GM12874 (cell line): ENCODE results near the gene GJE1.

Experiments used
- TF ChIP-seq, protein P1 (sequence below): IDR thresholded peaks from 2 replicates; pipeline ENCODE4 v1.5.1; 2011; ENCODE audit warnings: low read depth, mild to moderate bottlenecking, control low read depth, low read length, moderate library complexity; ENCODE audit not compliant: insufficient read depth

The GJE1 gene

DNA sequence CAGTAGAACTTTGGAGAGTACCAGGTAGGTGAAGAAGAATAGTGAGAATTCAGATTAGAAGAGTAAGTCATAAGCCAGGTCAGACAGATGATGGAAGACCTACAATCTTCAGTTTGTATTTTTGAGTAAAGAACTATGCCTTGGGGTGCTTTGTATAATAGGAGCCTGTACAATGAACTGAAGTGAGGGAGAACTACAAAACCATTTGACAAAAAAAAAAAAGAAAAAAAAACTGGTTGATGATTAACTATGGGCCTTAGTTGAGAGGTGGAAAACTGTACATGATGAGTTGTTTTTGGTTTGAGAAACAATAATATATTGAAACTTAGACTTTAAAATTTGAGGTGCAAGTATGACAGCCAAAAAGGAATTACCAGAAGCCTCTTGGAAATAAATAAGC lies 40.0 kb downstream of the GJE1 start:
- TF ChIP-seq, protein P1, sequence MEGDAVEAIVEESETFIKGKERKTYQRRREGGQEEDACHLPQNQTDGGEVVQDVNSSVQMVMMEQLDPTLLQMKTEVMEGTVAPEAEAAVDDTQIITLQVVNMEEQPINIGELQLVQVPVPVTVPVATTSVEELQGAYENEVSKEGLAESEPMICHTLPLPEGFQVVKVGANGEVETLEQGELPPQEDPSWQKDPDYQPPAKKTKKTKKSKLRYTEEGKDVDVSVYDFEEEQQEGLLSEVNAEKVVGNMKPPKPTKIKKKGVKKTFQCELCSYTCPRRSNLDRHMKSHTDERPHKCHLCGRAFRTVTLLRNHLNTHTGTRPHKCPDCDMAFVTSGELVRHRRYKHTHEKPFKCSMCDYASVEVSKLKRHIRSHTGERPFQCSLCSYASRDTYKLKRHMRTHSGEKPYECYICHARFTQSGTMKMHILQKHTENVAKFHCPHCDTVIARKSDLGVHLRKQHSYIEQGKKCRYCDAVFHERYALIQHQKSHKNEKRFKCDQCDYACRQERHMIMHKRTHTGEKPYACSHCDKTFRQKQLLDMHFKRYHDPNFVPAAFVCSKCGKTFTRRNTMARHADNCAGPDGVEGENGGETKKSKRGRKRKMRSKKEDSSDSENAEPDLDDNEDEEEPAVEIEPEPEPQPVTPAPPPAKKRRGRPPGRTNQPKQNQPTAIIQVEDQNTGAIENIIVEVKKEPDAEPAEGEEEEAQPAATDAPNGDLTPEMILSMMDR, result no peak

DNA sequence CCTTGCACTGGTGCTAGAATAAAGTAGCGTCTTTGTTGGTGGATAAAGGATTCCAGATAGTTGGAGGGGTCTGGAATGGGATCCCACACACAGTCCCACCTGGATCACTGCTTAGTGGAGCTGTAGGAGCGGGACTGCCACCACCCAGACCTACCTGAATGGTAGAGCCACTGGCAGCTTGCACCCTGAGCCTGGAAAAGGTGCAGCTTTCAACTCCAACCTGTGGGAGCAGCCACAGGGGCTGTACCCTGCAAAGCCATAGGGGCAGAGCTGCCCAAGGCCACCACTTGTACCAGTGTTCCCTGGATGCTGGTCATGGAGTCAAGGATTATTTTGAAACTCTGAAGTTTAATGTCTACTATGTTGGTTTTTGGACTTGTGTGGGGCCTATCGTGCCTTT lies 41.3 kb downstream of the GJE1 start:
- TF ChIP-seq, protein P1, result no peak

DNA sequence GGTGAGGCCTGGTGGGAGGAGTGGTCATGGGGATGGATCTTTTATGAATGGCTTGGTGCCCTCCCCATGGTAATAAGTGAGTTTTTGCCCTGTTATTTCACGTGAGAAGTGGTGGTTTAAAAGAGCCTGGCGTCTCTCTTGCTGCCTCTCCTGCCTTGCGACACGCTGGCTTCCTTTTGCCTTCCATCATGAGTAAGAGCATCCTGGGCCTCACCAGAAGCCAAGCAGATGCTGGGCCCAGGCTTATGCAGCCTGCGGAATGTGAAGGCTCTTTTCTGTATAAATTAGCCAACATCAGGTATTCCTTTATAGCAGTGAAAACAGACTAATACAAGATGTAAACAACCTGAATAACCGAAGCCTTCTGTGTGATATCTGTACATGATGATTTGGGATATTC lies 42.0 kb downstream of the GJE1 start:
- TF ChIP-seq, protein P1, result no peak

DNA sequence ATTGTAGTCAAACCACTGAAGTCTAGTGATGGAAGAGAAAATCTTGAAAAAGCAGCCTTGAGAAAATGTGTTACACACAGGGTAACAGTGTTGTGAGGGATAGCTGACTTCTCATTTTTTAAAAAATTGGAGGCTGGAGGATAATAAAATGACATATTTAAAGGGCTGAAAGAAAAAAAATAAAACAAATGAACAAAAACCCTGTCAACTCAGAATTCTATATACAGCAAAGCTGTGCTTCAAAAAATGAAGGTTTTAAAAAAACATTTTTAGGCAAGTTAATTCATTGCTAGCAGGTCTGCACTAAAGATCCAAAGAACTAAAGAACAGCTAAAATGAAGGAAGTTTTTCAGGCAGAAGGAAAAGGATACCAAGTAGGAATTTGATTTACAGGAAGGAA lies 45.4 kb downstream of the GJE1 start:
- TF ChIP-seq, protein P1, result no peak

DNA sequence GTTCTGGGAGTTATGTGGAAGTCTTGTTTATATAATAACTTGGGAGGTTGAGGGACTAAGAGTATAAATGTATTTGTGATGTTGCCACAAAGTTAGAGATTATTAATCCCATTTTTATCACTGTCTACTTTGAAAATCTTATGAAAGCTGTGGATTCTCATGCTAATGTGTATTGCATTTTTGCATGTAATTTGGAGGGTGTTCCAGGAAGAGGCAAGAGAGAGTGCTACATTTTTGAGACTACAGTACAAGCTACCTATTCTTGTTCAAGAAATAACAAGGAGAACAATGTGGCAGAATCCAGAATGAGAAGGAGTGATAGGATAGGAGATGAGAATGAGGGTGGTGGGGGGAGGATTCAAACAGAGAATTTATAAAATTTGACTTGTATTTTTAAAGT lies 49.3 kb downstream of the GJE1 start:
- TF ChIP-seq, protein P1, result no peak

DNA sequence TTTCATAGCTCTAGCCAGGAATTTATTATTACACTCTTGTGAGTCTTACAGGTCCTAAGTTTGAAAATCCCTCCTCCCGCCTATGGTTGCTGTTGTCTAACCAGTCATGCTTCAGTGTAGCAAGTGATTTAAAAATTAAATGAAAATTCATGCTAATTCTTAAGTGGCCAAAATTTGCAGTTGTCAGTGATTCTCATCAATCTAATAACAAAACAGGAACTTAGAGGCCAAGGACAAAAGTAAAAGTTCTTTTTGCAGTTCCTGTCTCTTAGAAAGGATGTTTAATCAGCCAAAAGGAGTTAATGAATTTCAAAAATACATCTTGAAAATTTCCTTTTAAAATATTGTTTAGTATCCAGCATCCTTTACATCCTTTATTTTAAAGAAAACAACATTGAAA lies 50.6 kb downstream of the GJE1 start:
- TF ChIP-seq, protein P1, result no peak

DNA sequence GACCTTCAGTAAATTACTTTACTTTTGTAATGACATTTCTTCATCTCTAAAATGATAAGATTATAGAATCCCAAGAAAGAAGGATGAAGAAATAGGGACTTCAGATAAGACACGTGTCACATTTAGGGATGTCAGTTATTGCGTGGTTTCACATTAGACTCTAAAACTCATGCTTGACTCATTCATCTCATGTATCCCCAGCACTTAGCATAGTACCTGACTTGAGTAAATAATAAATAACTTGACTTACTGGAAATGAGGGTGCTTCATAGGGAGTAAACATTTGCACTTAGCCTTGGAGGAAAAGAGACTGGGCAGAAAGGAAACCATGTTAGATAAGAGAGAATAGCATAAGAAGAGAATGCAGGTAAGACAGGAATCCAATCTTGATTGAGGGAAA lies 51.6 kb downstream of the GJE1 start:
- TF ChIP-seq, protein P1, result no peak
